Activated T-cell treated with anti-CD3 and anti-CD28 coated beads, Interleukin-2, amount 50 U/mL, for 4 hours (primary cell): ENCODE measurements around the gene ZNF124. TPM values are rescaled to one million over a fixed set of nuclear protein-coding genes. Genes with fewer than 3 reads are reported as not detected.
"Not testable (repeated sequence)": the region's sequence is repeated elsewhere in the genome, so short reads cannot be mapped to it uniquely, and the experiment has no call there.

Experiments
- ATAC-seq, 2 donors: fragments of 200-7000 bp; cut with Tn5 transposase; one replicate each; pipeline ENCODE4 v1.10.0; 2021
- DNase-seq: peaks from one replicate; pipeline ENCODE4 v3.0.0-alpha.2; 2020
- H3K27me3 Mint-ChIP-seq: one replicate; pipeline ENCODE4 v1.8.0; 2021; ENCODE audit warnings: low read depth, mixed read lengths
- H3K36me3 Mint-ChIP-seq: one replicate; pipeline ENCODE4 v1.8.0; 2022; ENCODE audit warnings: mixed read lengths; ENCODE audit not compliant: insufficient read depth
- H3K4me1 Mint-ChIP-seq: one replicate; pipeline ENCODE4 v1.8.0; 2021; ENCODE audit warnings: low read depth, mixed read lengths
- H3K4me3 Mint-ChIP-seq: one replicate; pipeline ENCODE4 v1.8.0; 2021; ENCODE audit warnings: mild to moderate bottlenecking, moderate library complexity, mixed read lengths
- H3K9me3 Mint-ChIP-seq: one replicate; pipeline ENCODE4 v1.8.0; 2021; ENCODE audit warnings: mixed read lengths
- total RNA-seq, 3 donors: library from RNA; stranded (reverse); gene quantifications; one replicate each; pipeline ENCODE4 v1.2.1, GENCODE V29; 2021

The ZNF124 gene
- total RNA-seq, 3 donors from 2014 or later: 16.6 to 19.6 (median 17.0) TPM

GRCh38 chr1:247189981-247190798 is 18.4 kb upstream of the ZNF124 start:
- no peaks in the 10 kb centered on the region for H3K27me3 Mint-ChIP-seq
- no peak for ATAC-seq
- H3K36me3 Mint-ChIP-seq: peaks cover 57% of the 10 kb centered on the region
- no peak overlapping the region for H3K4me3 Mint-ChIP-seq
- no peaks in the 10 kb centered on the region for H3K4me1 Mint-ChIP-seq
- no peak for DNase-seq
- H3K9me3 Mint-ChIP-seq: peaks cover 39% of the 10 kb centered on the region

GRCh38 chr1:247185667-247186066 is 13.8 kb upstream of the ZNF124 start:
- no peak for ATAC-seq
- H3K27me3 Mint-ChIP-seq: no peaks in the 10 kb centered on the region
- no peak for DNase-seq
- H3K9me3 Mint-ChIP-seq: peaks cover 27% of the 10 kb centered on the region
- H3K4me1 Mint-ChIP-seq: no peaks in the 10 kb centered on the region
- H3K36me3 Mint-ChIP-seq: peaks cover 21% of the 10 kb centered on the region
- H3K4me3 Mint-ChIP-seq: no peak overlapping the region

GRCh38 chr1:247184254-247184653 is 12.4 kb upstream of the ZNF124 start:
- H3K9me3 Mint-ChIP-seq: peaks cover 26% of the 10 kb centered on the region
- H3K4me1 Mint-ChIP-seq: no peaks in the 10 kb centered on the region
- H3K36me3 Mint-ChIP-seq: peaks cover 8% of the 10 kb centered on the region
- no peak overlapping the region for H3K4me3 Mint-ChIP-seq
- DNase-seq (no peak), ATAC-seq (no peak)
- no peaks in the 10 kb centered on the region for H3K27me3 Mint-ChIP-seq

- Mint-ChIP-seq H3K4me1 (no peaks in the 10 kb centered on the region), H3K27me3 (peaks cover 2% of the 10 kb centered on the region), H3K9me3 (peaks cover 35% of the 10 kb centered on the region), H3K36me3 (peaks cover 9% of the 10 kb centered on the region), H3K4me3 (no peak overlapping the region)
- DNase-seq: no peak
- ATAC-seq: no peak
These were observed 11.2 kb upstream of the ZNF124 start for GRCh38 chr1:247182994-247183393.

GRCh38 chr1:247180581-247180980 is 8.8 kb upstream of the ZNF124 start:
- DNase-seq (no peak), ATAC-seq (no peak)
- no peaks in the 10 kb centered on the region for H3K4me1 Mint-ChIP-seq
- H3K27me3 Mint-ChIP-seq: peaks cover 2% of the 10 kb centered on the region
- H3K9me3 Mint-ChIP-seq: peaks cover 28% of the 10 kb centered on the region
- H3K36me3 Mint-ChIP-seq: peaks cover 4% of the 10 kb centered on the region
- no peak overlapping the region for H3K4me3 Mint-ChIP-seq

GRCh38 chr1:247177755-247178154 is 5.9 kb upstream of the ZNF124 start:
- Mint-ChIP-seq H3K4me1 (no peaks in the 10 kb centered on the region), H3K27me3 (peaks cover 2% of the 10 kb centered on the region), H3K36me3 (peaks cover 4% of the 10 kb centered on the region), H3K4me3 (no peak overlapping the region), H3K9me3 (peaks cover 17% of the 10 kb centered on the region)
- ATAC-seq: no peak
- no peak for DNase-seq

- H3K4me3 Mint-ChIP-seq: no peak overlapping the region
These were observed 3.6 kb upstream of the ZNF124 start for GRCh38 chr1:247175458-247175857.

GRCh38 chr1:247173431-247173830 is 1.6 kb upstream of the ZNF124 start:
- Mint-ChIP-seq H3K36me3 (peaks cover 6% of the 10 kb centered on the region), H3K4me3 (no peak overlapping the region), H3K4me1 (peaks cover 14% of the 10 kb centered on the region), H3K9me3 (peaks cover under 1% of the 10 kb centered on the region), H3K27me3 (no peaks in the 10 kb centered on the region)
- ATAC-seq: no peak
- no peak for DNase-seq

More at GRCh38 chr1:247175458-247175857, 3.6 kb upstream of the ZNF124 start:
- DNase-seq: no peak
- no peak for ATAC-seq
- peaks cover 3% of the 10 kb centered on the region for H3K4me1 Mint-ChIP-seq
- H3K27me3 Mint-ChIP-seq: peaks cover 2% of the 10 kb centered on the region
- H3K9me3 Mint-ChIP-seq: peaks cover 17% of the 10 kb centered on the region
- H3K36me3 Mint-ChIP-seq: peaks cover 4% of the 10 kb centered on the region

GRCh38 chr1:247172996-247173395 is 1.2 kb upstream of the ZNF124 start:
- Mint-ChIP-seq H3K9me3 (no peaks in the 10 kb centered on the region), H3K4me3 (no peak overlapping the region), H3K36me3 (peaks cover 7% of the 10 kb centered on the region), H3K4me1 (peaks cover 14% of the 10 kb centered on the region), H3K27me3 (no peaks in the 10 kb centered on the region)
- DNase-seq: no peak
- ATAC-seq: no peak

GRCh38 chr1:247171443-247171842 is 377 bp downstream of the ZNF124 start:
- not testable (repeated sequence) for DNase-seq, H3K27me3 Mint-ChIP-seq, H3K4me3 Mint-ChIP-seq
- H3K36me3 Mint-ChIP-seq: peaks cover 22% of the 10 kb centered on the region
- H3K4me1 Mint-ChIP-seq: peaks cover 28% of the 10 kb centered on the region
- peaks cover 14% of the 10 kb centered on the region for H3K9me3 Mint-ChIP-seq
- ATAC-seq: peak; percentile 74 to 79

- Mint-ChIP-seq H3K4me1 (peaks cover 35% of the 10 kb centered on the region), H3K4me3 (no peak overlapping the region), H3K27me3 (no peaks in the 10 kb centered on the region), H3K9me3 (peaks cover 53% of the 10 kb centered on the region), H3K36me3 (peaks cover 59% of the 10 kb centered on the region)
- DNase-seq (no peak), ATAC-seq (no peak)
These were observed 6.1 kb downstream of the ZNF124 start for GRCh38 chr1:247165674-247166073.

- Mint-ChIP-seq H3K4me1 (peaks cover 29% of the 10 kb centered on the region), H3K36me3 (peaks cover 67% of the 10 kb centered on the region), H3K27me3 (no peaks in the 10 kb centered on the region), H3K9me3 (peaks cover 59% of the 10 kb centered on the region), H3K4me3 (no peak overlapping the region)
- no peak for DNase-seq
- no peak for ATAC-seq
These were observed 7.1 kb downstream of the ZNF124 start for GRCh38 chr1:247164694-247165093.

- Mint-ChIP-seq H3K4me3 (no peak overlapping the region), H3K9me3 (peaks cover 54% of the 10 kb centered on the region), H3K4me1 (no peaks in the 10 kb centered on the region), H3K27me3 (no peaks in the 10 kb centered on the region), H3K36me3 (peaks cover 75% of the 10 kb centered on the region)
- ATAC-seq (no peak), DNase-seq (no peak)
These were observed 15.0 kb downstream of the ZNF124 start for GRCh38 chr1:247156787-247157232.

GRCh38 chr1:247147781-247148180 is 24.0 kb downstream of the ZNF124 start:
- Mint-ChIP-seq H3K4me3 (no peak overlapping the region), H3K27me3 (no peaks in the 10 kb centered on the region), H3K9me3 (peaks cover 51% of the 10 kb centered on the region), H3K4me1 (no peaks in the 10 kb centered on the region), H3K36me3 (peaks cover 54% of the 10 kb centered on the region)
- ATAC-seq (no peak), DNase-seq (no peak)

- not testable (repeated sequence) for H3K27me3 Mint-ChIP-seq, H3K4me1 Mint-ChIP-seq, ATAC-seq, H3K4me3 Mint-ChIP-seq, DNase-seq
- Mint-ChIP-seq H3K36me3 (peaks cover 53% of the 10 kb centered on the region), H3K9me3 (peaks cover 50% of the 10 kb centered on the region)
These were observed 24.7 kb downstream of the ZNF124 start for GRCh38 chr1:247147120-247147519.
